HepG2 (cell line): ENCODE data around the gene WDR62. TPM values are rescaled to one million over a fixed set of nuclear protein-coding genes. Genes with fewer than 3 reads are reported as not detected.

ENCODE experiments used
- FOXJ3 ChIP-seq: sonication (generic); formaldehyde crosslinking; IDR thresholded peaks from 2 replicates; pipeline ENCODE4 v1.4.0; 2020; ENCODE audit warnings: missing genetic modification reagents, mild to moderate bottlenecking, borderline replicate concordance
- FOXM1 ChIP-seq: sonication (generic); formaldehyde crosslinking; IDR thresholded peaks from 2 replicates; pipeline ENCODE4 v1.5.0; 2020; ENCODE audit warnings: missing genetic modification reagents
- GATA4 ChIP-seq: sonication (generic); IDR thresholded peaks from 2 replicates; pipeline ENCODE4 v1.6.1; 2016; ENCODE audit warnings: antibody characterized with exemption, low read depth, borderline replicate concordance
- IKZF4 ChIP-seq: sonication (generic); formaldehyde crosslinking; IDR thresholded peaks from 2 replicates; pipeline ENCODE4 v1.5.1; 2020; ENCODE audit warnings: borderline replicate concordance, mild to moderate bottlenecking, low read depth, missing genetic modification reagents; ENCODE audit errors: not compliant biosample characterization
- MIER3 ChIP-seq: IDR thresholded peaks from 2 replicates; pipeline ENCODE4 v1.6.1; 2016; ENCODE audit warnings: missing compliant biosample characterization, borderline replicate concordance
- MZF1 ChIP-seq: sonication (generic); formaldehyde crosslinking; IDR thresholded peaks from 2 replicates; pipeline ENCODE4 v1.8.1; 2023; ENCODE audit warnings: mild to moderate bottlenecking, missing genetic modification reagents, borderline replicate concordance
- SNAI1 ChIP-seq: sonication (generic); formaldehyde crosslinking; IDR thresholded peaks from 2 replicates; pipeline ENCODE4 v1.5.0; 2020; ENCODE audit warnings: mild to moderate bottlenecking, missing genetic modification reagents, borderline replicate concordance
- SSRP1 ChIP-seq: IDR thresholded peaks from 2 replicates; pipeline ENCODE4 v1.6.1; 2016; ENCODE audit warnings: control low read depth
- ZNF234 ChIP-seq: sonication (generic); formaldehyde crosslinking; conservative IDR thresholded peaks from 2 replicates; pipeline ENCODE4 v1.5.1; 2020; ENCODE audit warnings: mild to moderate bottlenecking, missing genetic modification reagents
- ZNF431 ChIP-seq: sonication (generic); formaldehyde crosslinking; IDR thresholded peaks from 2 replicates; pipeline ENCODE4 v1.9.0; 2022; ENCODE audit warnings: missing genetic modification reagents, low read depth, mild to moderate bottlenecking, borderline replicate concordance
- ZNF501 ChIP-seq: sonication (generic); formaldehyde crosslinking; IDR thresholded peaks from 2 replicates; pipeline ENCODE4 v1.5.1; 2020; ENCODE audit warnings: mild to moderate bottlenecking, moderate library complexity, missing genetic modification reagents
- ZNF530 ChIP-seq: sonication (generic); formaldehyde crosslinking; IDR thresholded peaks from 2 replicates; pipeline ENCODE4 v1.5.0; 2020; ENCODE audit warnings: low read depth, mild to moderate bottlenecking, missing genetic modification reagents
- ZNF557 ChIP-seq: sonication (generic); formaldehyde crosslinking; IDR thresholded peaks from 2 replicates; pipeline ENCODE4 v1.4.0; 2020; ENCODE audit warnings: missing genetic modification reagents
- ZNF562 ChIP-seq: sonication (generic); formaldehyde crosslinking; IDR thresholded peaks from 2 replicates; pipeline ENCODE4 v1.8.0; 2022; ENCODE audit warnings: missing genetic modification reagents, borderline replicate concordance
- ZNF563 ChIP-seq: sonication (generic); formaldehyde crosslinking; IDR thresholded peaks from 2 replicates; pipeline ENCODE4 v1.8.0; 2022; ENCODE audit warnings: mild to moderate bottlenecking, moderate library complexity, missing genetic modification reagents
- ZNF619 ChIP-seq: sonication (generic); formaldehyde crosslinking; IDR thresholded peaks from 2 replicates; pipeline ENCODE4 v1.4.0; 2020; ENCODE audit warnings: mild to moderate bottlenecking, missing genetic modification reagents
- ZNF766 ChIP-seq: sonication (generic); formaldehyde crosslinking; IDR thresholded peaks from 2 replicates; pipeline ENCODE4 v1.5.0; 2020; ENCODE audit warnings: missing genetic modification reagents, borderline replicate concordance
- polyA plus RNA-seq, 8 experiments: library from polyadenylated mRNA; depleted of rRNA in 3 of 8; stranded (reverse) in 7 of 8; unstranded in 1 of 8; fragments of >200 nt; fragmentation: Illumina TruSeq in 4 of 8; extraction: Trizol in 4 of 8; gene quantifications; 2 replicates each; pipeline versions ENCODE4 v1.2.1 to v1.2.3, GENCODE V29; 2011 to 2016; ENCODE audit warnings: low read depth in 4 of 8, missing spikeins in 1 of 8, mixed read lengths in 1 of 8; ENCODE audit not compliant: insufficient read depth in 1 of 8
- total RNA-seq, 5 experiments: library from RNA; depleted of rRNA; stranded (reverse); fragments of >200 nt; fragmentation: Illumina TruSeq; extraction: Trizol; gene quantifications; 2 replicates each; pipeline ENCODE4 v1.2.3, GENCODE V29; 2016; ENCODE audit warnings: low read depth in 1 of 5
- TF ChIP-seq, protein P1 (sequence below): sonication (generic); formaldehyde crosslinking; IDR thresholded peaks from 2 replicates; pipeline ENCODE4 v1.4.0; 2020; ENCODE audit warnings: mild to moderate bottlenecking, missing genetic modification reagents
- TF ChIP-seq, protein P2 (sequence below): sonication (generic); formaldehyde crosslinking; IDR thresholded peaks from 2 replicates; pipeline ENCODE4 v1.5.1; 2020; ENCODE audit warnings: mild to moderate bottlenecking, missing genetic modification reagents, borderline replicate concordance
- TF ChIP-seq, protein P3 (sequence below): sonication (generic); formaldehyde crosslinking; IDR thresholded peaks from 2 replicates; pipeline ENCODE4 v1.4.0; 2020; ENCODE audit warnings: mild to moderate bottlenecking, missing genetic modification reagents
- TF ChIP-seq, protein P4 (sequence below): sonication (generic); formaldehyde crosslinking; IDR thresholded peaks from 2 replicates; pipeline ENCODE4 v1.5.0; 2020; ENCODE audit warnings: mild to moderate bottlenecking, missing genetic modification reagents, moderate library complexity
- TF ChIP-seq, protein P5 (sequence below): sonication (generic); formaldehyde crosslinking; IDR thresholded peaks from 2 replicates; pipeline ENCODE4 v1.5.0; 2020; ENCODE audit warnings: missing genetic modification reagents

WDR62 gene
- total and polyA plus RNA-seq, 2 of the 13 experiments (the other 11 are each of a cell fraction or from before 2014, with no cell fraction given), result 5.8 to 12.5 TPM

DNA sequence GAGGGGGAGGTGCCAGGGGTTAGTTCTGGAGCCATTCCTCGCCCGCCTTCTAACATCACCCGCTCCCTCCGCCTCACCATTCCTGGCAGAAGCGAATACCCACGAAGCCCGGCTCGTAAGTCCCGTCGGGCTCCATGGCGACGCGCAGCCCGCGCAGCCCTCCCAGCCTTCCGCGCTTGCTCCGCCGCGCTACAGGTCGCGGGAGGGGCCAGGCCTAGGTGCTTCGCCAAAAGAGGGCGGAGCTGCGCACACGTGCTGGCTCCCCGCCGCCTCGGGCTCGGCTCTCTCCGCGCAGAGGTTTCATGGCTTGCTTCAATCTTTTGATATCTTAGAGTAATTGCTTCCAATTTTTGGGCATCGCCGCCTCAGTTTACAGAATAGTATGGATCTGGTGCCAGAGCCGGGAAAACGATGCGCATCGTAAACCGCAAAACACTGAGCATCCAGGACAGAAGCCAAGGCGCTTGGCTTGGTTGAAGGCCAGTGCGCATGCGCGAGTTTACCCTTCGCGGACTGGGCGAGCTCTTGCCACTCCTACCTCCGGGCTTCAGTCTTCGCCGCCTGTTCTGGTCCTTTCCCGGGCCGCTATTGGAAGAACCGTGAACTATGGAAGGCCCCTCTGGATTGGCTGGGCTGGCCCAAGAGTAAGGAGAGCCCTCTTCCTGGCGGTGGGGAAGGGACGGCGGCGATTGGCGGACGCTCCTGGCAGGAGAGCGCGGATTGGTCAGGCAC, 60.2 kb downstream of the WDR62 start, which contains the start of gene POLR2I (continued):
- TF ChIP-seq, protein P1, sequence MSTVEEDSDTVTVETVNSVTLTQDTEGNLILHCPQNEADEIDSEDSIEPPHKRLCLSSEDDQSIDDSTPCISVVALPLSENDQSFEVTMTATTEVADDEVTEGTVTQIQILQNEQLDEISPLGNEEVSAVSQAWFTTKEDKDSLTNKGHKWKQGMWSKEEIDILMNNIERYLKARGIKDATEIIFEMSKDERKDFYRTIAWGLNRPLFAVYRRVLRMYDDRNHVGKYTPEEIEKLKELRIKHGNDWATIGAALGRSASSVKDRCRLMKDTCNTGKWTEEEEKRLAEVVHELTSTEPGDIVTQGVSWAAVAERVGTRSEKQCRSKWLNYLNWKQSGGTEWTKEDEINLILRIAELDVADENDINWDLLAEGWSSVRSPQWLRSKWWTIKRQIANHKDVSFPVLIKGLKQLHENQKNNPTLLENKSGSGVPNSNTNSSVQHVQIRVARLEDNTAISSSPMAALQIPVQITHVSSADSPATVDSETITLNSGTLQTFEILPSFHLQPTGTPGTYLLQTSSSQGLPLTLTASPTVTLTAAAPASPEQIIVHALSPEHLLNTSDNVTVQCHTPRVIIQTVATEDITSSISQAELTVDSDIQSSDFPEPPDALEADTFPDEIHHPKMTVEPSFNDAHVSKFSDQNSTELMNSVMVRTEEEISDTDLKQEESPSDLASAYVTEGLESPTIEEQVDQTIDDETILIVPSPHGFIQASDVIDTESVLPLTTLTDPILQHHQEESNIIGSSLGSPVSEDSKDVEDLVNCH, result no peak
- TF ChIP-seq ZNF557 (CRISPR knock-in tag) (peak; percentile 90; the same call in 1 of the 2 replicates), MIER3 (no peak), FOXJ3 (CRISPR knock-in tag) (peak; percentile 70; the same call in 1 of the 2 replicates), ZNF619 (CRISPR knock-in tag) (peak; percentile 63), MZF1 (CRISPR knock-in tag) (no peak), IKZF4 (CRISPR knock-in tag) (peak; percentile 85), ZNF766 (CRISPR knock-in tag) (peak; percentile 97), ZNF501 (peak; percentile 92), ZNF234 (CRISPR knock-in tag) (no peak), ZNF431 (no peak), ZNF562 (peak; percentile 52; the same call in 1 of the 2 replicates), ZNF530 (no peak), GATA4 (no peak), FOXM1 (CRISPR knock-in tag) (no peak), SNAI1 (CRISPR knock-in tag) (peak; percentile 92; the same call in 1 of the 2 replicates), ZNF563 (CRISPR knock-in tag) (peak; percentile 80), SSRP1 (CRISPR knock-in tag) (no peak)
- TF ChIP-seq, protein P2, sequence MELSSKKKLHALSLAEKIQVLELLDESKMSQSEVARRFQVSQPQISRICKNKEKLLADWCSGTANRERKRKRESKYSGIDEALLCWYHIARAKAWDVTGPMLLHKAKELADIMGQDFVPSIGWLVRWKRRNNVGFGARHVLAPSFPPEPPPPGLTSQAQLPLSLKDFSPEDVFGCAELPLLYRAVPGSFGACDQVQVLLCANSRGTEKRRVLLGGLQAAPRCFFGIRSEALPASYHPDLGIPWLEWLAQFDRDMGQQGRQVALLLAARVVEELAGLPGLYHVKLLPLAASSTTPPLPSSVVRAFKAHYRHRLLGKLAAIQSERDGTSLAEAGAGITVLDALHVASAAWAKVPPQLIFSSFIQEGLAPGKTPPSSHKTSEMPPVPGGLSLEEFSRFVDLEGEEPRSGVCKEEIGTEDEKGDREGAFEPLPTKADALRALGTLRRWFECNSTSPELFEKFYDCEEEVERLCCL, result no peak
- TF ChIP-seq, protein P3, sequence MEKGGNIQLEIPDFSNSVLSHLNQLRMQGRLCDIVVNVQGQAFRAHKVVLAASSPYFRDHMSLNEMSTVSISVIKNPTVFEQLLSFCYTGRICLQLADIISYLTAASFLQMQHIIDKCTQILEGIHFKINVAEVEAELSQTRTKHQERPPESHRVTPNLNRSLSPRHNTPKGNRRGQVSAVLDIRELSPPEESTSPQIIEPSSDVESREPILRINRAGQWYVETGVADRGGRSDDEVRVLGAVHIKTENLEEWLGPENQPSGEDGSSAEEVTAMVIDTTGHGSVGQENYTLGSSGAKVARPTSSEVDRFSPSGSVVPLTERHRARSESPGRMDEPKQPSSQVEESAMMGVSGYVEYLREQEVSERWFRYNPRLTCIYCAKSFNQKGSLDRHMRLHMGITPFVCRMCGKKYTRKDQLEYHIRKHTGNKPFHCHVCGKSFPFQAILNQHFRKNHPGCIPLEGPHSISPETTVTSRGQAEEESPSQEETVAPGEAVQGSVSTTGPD (CRISPR knock-in tag), result peak; percentile 82; the same call in 1 of the 2 replicates
- TF ChIP-seq, protein P4, sequence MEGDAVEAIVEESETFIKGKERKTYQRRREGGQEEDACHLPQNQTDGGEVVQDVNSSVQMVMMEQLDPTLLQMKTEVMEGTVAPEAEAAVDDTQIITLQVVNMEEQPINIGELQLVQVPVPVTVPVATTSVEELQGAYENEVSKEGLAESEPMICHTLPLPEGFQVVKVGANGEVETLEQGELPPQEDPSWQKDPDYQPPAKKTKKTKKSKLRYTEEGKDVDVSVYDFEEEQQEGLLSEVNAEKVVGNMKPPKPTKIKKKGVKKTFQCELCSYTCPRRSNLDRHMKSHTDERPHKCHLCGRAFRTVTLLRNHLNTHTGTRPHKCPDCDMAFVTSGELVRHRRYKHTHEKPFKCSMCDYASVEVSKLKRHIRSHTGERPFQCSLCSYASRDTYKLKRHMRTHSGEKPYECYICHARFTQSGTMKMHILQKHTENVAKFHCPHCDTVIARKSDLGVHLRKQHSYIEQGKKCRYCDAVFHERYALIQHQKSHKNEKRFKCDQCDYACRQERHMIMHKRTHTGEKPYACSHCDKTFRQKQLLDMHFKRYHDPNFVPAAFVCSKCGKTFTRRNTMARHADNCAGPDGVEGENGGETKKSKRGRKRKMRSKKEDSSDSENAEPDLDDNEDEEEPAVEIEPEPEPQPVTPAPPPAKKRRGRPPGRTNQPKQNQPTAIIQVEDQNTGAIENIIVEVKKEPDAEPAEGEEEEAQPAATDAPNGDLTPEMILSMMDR (CRISPR knock-in tag), result 0 out of 2 replicates have a peak, but pooled peaks have one; percentile 21
- TF ChIP-seq, protein P5, sequence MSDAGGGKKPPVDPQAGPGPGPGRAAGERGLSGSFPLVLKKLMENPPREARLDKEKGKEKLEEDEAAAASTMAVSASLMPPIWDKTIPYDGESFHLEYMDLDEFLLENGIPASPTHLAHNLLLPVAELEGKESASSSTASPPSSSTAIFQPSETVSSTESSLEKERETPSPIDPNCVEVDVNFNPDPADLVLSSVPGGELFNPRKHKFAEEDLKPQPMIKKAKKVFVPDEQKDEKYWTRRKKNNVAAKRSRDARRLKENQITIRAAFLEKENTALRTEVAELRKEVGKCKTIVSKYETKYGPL, result peak; percentile 82
